Esophagus (tissue), 2 donors: ENCODE measurements around the gene INTS11. TPM values are rescaled to one million over a fixed set of nuclear protein-coding genes. Genes with fewer than 3 reads are reported as not detected.

ENCODE experiments used
- H3K27ac ChIP-seq, 2 donors: one replicate each; pipeline ENCODE4 v1.5.1; 2013; ENCODE audit warnings: low read depth in 2 of 2, mild to moderate bottlenecking in 2 of 2, inconsistent platforms in 1 of 2, low read length in 1 of 2, moderate library complexity in 1 of 2
- H3K27me3 ChIP-seq, 2 donors: one replicate each; pipeline ENCODE4 v1.6.1; 2013; ENCODE audit warnings: low read length in 2 of 2, control low read depth in 1 of 2, mild to moderate bottlenecking in 1 of 2; ENCODE audit not compliant: insufficient read depth in 2 of 2, control insufficient read depth in 1 of 2
- H3K36me3 ChIP-seq, 2 donors: one replicate each; pipeline ENCODE4 v1.6.1; 2013; ENCODE audit warnings: low read length in 1 of 2; ENCODE audit not compliant: control insufficient read depth in 2 of 2, insufficient read depth in 2 of 2
- H3K4me1 ChIP-seq, 2 donors: one replicate each; pipeline ENCODE4 v1.6.1; 2013; ENCODE audit warnings: low read length in 1 of 2; ENCODE audit not compliant: control insufficient read depth in 2 of 2, insufficient read depth in 2 of 2
- H3K4me3 ChIP-seq, 2 donors: one replicate each; pipeline ENCODE4 v1.5.1; 2013; ENCODE audit warnings: low read length in 2 of 2, mild to moderate bottlenecking in 2 of 2, low read depth in 1 of 2, moderate library complexity in 1 of 2
- H3K9me3 ChIP-seq, 2 donors: one replicate each; pipeline ENCODE4 v1.6.1; 2013; ENCODE audit warnings: mild to moderate bottlenecking in 2 of 2, low read depth in 1 of 2, low read length in 1 of 2, moderate library complexity in 1 of 2; ENCODE audit not compliant: control insufficient read depth in 2 of 2, insufficient read depth in 1 of 2
- WGBS, 2 donors: extraction: QIAGEN DNeasy Blood & Tissue Kit; methylation state at CpG; one replicate each; pipeline ENCODE4 v1.1.7; 2013; 5-methylcytosine and 5-hydroxymethylcytosine counted together
- polyA plus RNA-seq, 2 donors: library from polyadenylated mRNA; stranded (reverse); fragments of 200-250 nt; gene quantifications; one replicate each; pipeline ENCODE4 v1.2.3, GENCODE V29; 2013
- donor health status: healthy with polysubstance abuse.
- donor health status: Bipolar disorder and iron deficiency.

Gene INTS11
- polyA plus RNA-seq, 2 donors, result 74.1 to 127 TPM

GRCh38 chr1:1351511-1352427 lies 27.3 kb upstream of the INTS11 start:
- H3K36me3 ChIP-seq, result no peaks in the 10 kb centered on the region
- H3K4me3 ChIP-seq, result no peak overlapping the region
- 50 to 58% methylated on average over 24 to 29 of the region's 29 CpGs for WGBS, 2 donors
- H3K27me3 ChIP-seq, result peaks cover 0 to 3% of the 10 kb centered on the region in 2 donors
- peaks cover 13 to 24% of the 10 kb centered on the region in 2 donors for H3K4me1 ChIP-seq
- H3K9me3 ChIP-seq, result no peaks in the 10 kb centered on the region
- peak overlapping the region in 1 of 2 donors; percentile 42 for H3K27ac ChIP-seq

- Histone ChIP-seq H3K27ac (peak within 1 kb of the TSS; percentile 88 to 97), H3K4me3 (peak within 1 kb of the TSS; percentile 85 to 96), H3K36me3 (peaks cover 0 to 1% of the 10 kb centered on the region in 2 donors), H3K4me1 (peaks cover 29 to 44% of the 10 kb centered on the region in 2 donors), H3K27me3 (peaks cover 0 to 3% of the 10 kb centered on the region in 2 donors), H3K9me3 (no peaks in the 10 kb centered on the region)
- WGBS, 2 donors, result 1% methylated on average over 86 to 121 of the region's 122 CpGs
Measured at GRCh38 chr1:1349256-1350012, 25.0 kb upstream of the INTS11 start, which contains the start of gene DVL1. Gene DVL1 (minus strand): TSS chr1:1349418. CDS start chr1:1349065, 353 bp downstream.

DNA sequence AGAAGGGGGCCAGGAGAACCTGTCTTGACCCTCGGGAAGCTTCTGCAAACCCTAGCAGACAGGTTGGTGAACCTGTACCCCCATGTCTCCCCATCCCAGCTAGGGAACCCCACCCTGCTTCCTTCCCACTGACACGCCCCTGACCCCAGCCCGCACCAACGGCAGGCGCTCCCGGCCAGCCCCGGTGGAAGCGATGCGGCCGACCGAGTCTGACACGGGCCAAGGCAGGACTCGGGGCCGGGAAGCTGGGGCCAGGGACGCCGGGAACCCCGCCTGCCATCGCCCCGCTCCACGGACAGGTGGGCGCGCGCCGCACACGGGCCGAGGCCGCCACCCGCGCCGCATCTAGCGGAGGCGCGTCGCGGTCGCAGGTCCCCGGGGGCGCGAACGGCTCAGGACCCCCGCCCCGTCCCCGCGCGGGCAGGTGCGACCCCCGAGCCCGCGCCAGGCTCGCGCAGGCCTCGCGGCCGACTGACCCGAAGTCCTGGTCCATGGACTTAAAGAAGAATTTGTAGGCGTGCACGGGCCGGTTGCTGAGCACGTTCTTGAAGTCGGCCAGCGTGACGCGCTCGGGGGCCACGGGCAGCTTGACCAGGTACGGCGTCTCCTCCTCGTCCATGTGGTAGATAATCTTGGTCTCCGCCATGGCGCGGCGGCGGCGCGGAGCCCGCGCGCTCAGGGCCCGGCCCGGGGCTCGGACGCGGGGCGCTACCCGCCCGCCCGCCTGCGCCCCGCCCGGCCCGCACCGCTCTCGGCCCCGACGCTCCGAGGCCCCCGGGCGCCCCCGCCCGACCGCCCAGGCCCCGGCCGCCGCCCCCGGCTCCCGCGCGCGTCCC lies 24.2 kb upstream of the INTS11 start:
- Histone ChIP-seq H3K27me3 (peaks cover 0 to 3% of the 10 kb centered on the region in 2 donors), H3K4me3 (peak overlapping the region; percentile 85 to 96), H3K27ac (peak overlapping the region; percentile 88 to 97), H3K4me1 (peaks cover 24 to 45% of the 10 kb centered on the region in 2 donors), H3K36me3 (peaks cover 0 to 6% of the 10 kb centered on the region in 2 donors), H3K9me3 (no peaks in the 10 kb centered on the region)
- WGBS, 2 donors, result 1% methylated on average over 81 to 109 of the region's 109 CpGs

- 24 to 29% methylated on average over 26 of the region's 26 CpGs for WGBS, 2 donors
- Histone ChIP-seq H3K36me3 (peaks cover 0 to 6% of the 10 kb centered on the region in 2 donors), H3K9me3 (no peaks in the 10 kb centered on the region), H3K27me3 (no peaks in the 10 kb centered on the region), H3K4me3 (peak overlapping the region; percentile 85 to 96), H3K4me1 (peaks cover 24 to 44% of the 10 kb centered on the region in 2 donors), H3K27ac (peak overlapping the region; percentile 88 to 97)
Measured at GRCh38 chr1:1347663-1348419, 23.4 kb upstream of the INTS11 start.

- Histone ChIP-seq H3K4me1 (peaks cover 24 to 44% of the 10 kb centered on the region in 2 donors), H3K4me3 (peak overlapping the region; percentile 85 to 96)
Measured at GRCh38 chr1:1347026-1347595, 22.7 kb upstream of the INTS11 start.

GRCh38 chr1:1346501-1346890 lies 22.0 kb upstream of the INTS11 start:
- Histone ChIP-seq H3K4me1 (peaks cover 24 to 44% of the 10 kb centered on the region in 2 donors), H3K9me3 (no peaks in the 10 kb centered on the region), H3K36me3 (peaks cover 0 to 14% of the 10 kb centered on the region in 2 donors), H3K27ac (peak overlapping the region in 1 of 2 donors; percentile 97), H3K4me3 (peak overlapping the region in 1 of 2 donors; percentile 96), H3K27me3 (no peaks in the 10 kb centered on the region)
- WGBS, 2 donors, result 86 to 89% methylated on average over 10 of the region's 10 CpGs

More at GRCh38 chr1:1347026-1347595, 22.7 kb upstream of the INTS11 start:
- peaks cover 0 to 8% of the 10 kb centered on the region in 2 donors for H3K36me3 ChIP-seq
- no peaks in the 10 kb centered on the region for H3K27me3 ChIP-seq
- 67 to 73% methylated on average over 10 of the region's 10 CpGs for WGBS, 2 donors
- H3K9me3 ChIP-seq, result no peaks in the 10 kb centered on the region
- peak overlapping the region; percentile 88 to 97 for H3K27ac ChIP-seq

- Histone ChIP-seq H3K36me3 (peaks cover 0 to 19% of the 10 kb centered on the region in 2 donors), H3K27me3 (no peaks in the 10 kb centered on the region), H3K27ac (peak overlapping the region; percentile 92 to 94), H3K9me3 (no peaks in the 10 kb centered on the region), H3K4me1 (peaks cover 24 to 44% of the 10 kb centered on the region in 2 donors), H3K4me3 (peak overlapping the region; percentile 8 to 96)
- WGBS, 2 donors, result 61% methylated on average over 11 to 12 of the region's 12 CpGs
Measured at GRCh38 chr1:1345860-1346500, 21.5 kb upstream of the INTS11 start.

GRCh38 chr1:1345384-1345783 lies 20.9 kb upstream of the INTS11 start:
- Histone ChIP-seq H3K27ac (peak overlapping the region; percentile 92 to 94), H3K4me1 (peaks cover 24 to 48% of the 10 kb centered on the region in 2 donors), H3K36me3 (peaks cover 0 to 25% of the 10 kb centered on the region in 2 donors), H3K9me3 (no peaks in the 10 kb centered on the region), H3K27me3 (no peaks in the 10 kb centered on the region), H3K4me3 (peak overlapping the region; percentile 5 to 24)
- WGBS, 2 donors, result 56 to 60% methylated on average over 16 of the region's 16 CpGs
